Liver (tissue), 9 donors: Measurements from ENCODE around the gene KIAA1217. TPM values are rescaled to one million over a fixed set of nuclear protein-coding genes. Genes with fewer than 3 reads are reported as not detected.

Experiments used
- DNase-seq: peaks from one replicate; pipeline ENCODE4 v3.0.0-alpha.2; 2017; ENCODE audit warnings: low spot score
- H3K27ac ChIP-seq, 2 donors: one replicate each; pipeline ENCODE4 v1.7.0; 2013; ENCODE audit warnings: inconsistent platforms in 2 of 2, low read length in 2 of 2, control low read depth in 1 of 2, low read depth in 1 of 2, mild to moderate bottlenecking in 1 of 2
- H3K27me3 ChIP-seq, 4 donors: one replicate each; pipeline versions ENCODE4 v1.6.1 to v1.7.0; 2013; ENCODE audit warnings: low read length in 3 of 4, inconsistent platforms in 1 of 4, mild to moderate bottlenecking in 1 of 4, moderate library complexity in 1 of 4; ENCODE audit not compliant: control insufficient read depth in 4 of 4, insufficient read depth in 4 of 4
- H3K36me3 ChIP-seq, 4 donors: one replicate each; pipeline versions ENCODE4 v1.6.1 to v1.7.0; 2013; ENCODE audit warnings: low read length in 3 of 4, mild to moderate bottlenecking in 3 of 4, low read depth in 1 of 4, moderate library complexity in 1 of 4; ENCODE audit not compliant: control insufficient read depth in 4 of 4, insufficient read depth in 3 of 4
- H3K4me1 ChIP-seq, 4 donors: one replicate each; pipeline versions ENCODE4 v1.6.1 to v1.7.0; 2013; ENCODE audit warnings: low read length in 3 of 4, mild to moderate bottlenecking in 3 of 4, moderate library complexity in 1 of 4; ENCODE audit not compliant: control insufficient read depth in 4 of 4, insufficient read depth in 4 of 4
- H3K4me3 ChIP-seq, 3 donors: one replicate each; pipeline versions ENCODE4 v1.6.1 to v1.7.0; 2013; ENCODE audit warnings: low read length in 3 of 3, control low read depth in 1 of 3, low read depth in 1 of 3, mild to moderate bottlenecking in 1 of 3
- H3K9ac ChIP-seq, 2 donors: one replicate each; pipeline ENCODE4 v1.7.0; 2013; ENCODE audit warnings: low read length in 2 of 2, mild to moderate bottlenecking in 2 of 2, moderate library complexity in 2 of 2, control low read depth in 1 of 2, low read depth in 1 of 2
- H3K9me3 ChIP-seq, 4 donors: one replicate each; pipeline versions ENCODE4 v1.6.1 to v1.7.0; 2013; ENCODE audit warnings: low read length in 3 of 4; ENCODE audit not compliant: control insufficient read depth in 4 of 4
- ATF3 ChIP-seq: IDR thresholded peaks from 2 replicates; pipeline ENCODE4 v1.6.1; 2016; ENCODE audit warnings: antibody characterized with exemption
- CTCF ChIP-seq: fragments of 150-350 bp; IDR thresholded peaks from 2 replicates; pipeline ENCODE4 v1.5.1; 2017; ENCODE audit warnings: improper control_type of control experiment, low read depth, low read length; ENCODE audit not compliant: missing input control
- EGR1 ChIP-seq, 2 donors: IDR thresholded peaks; 2 replicates each; pipeline ENCODE4 v1.6.1; 2016 to 2018; ENCODE audit warnings: antibody characterized with exemption in 2 of 2, low read depth in 2 of 2
- FOXA1 ChIP-seq: IDR thresholded peaks from 2 replicates; pipeline ENCODE4 v1.6.1; 2016; ENCODE audit warnings: antibody characterized with exemption
- FOXA2 ChIP-seq: IDR thresholded peaks from 2 replicates; pipeline ENCODE4 v1.6.1; 2016; ENCODE audit warnings: antibody characterized with exemption
- GABPA ChIP-seq, 2 donors: IDR thresholded peaks in 1 of 2; conservative IDR thresholded peaks in 1 of 2; 2 replicates each; pipeline ENCODE4 v1.6.1; 2016; ENCODE audit warnings: antibody characterized with exemption in 2 of 2, mild to moderate bottlenecking in 1 of 2, moderate library complexity in 1 of 2
- HNF4A ChIP-seq, 2 donors: conservative IDR thresholded peaks; 2 replicates each; pipeline ENCODE4 v1.6.1; 2016; ENCODE audit warnings: antibody characterized with exemption in 2 of 2, mild to moderate bottlenecking in 2 of 2
- HNF4G ChIP-seq: IDR thresholded peaks from 2 replicates; pipeline ENCODE4 v1.6.1; 2016; ENCODE audit warnings: antibody characterized with exemption
- JUND ChIP-seq, 2 donors: IDR thresholded peaks; 2 replicates each; pipeline ENCODE4 v1.6.1; 2016; ENCODE audit warnings: antibody characterized with exemption in 2 of 2
- MAX ChIP-seq: IDR thresholded peaks from 2 replicates; pipeline ENCODE4 v1.6.1; 2016; ENCODE audit warnings: antibody characterized with exemption
- NR2F2 ChIP-seq: IDR thresholded peaks from 2 replicates; pipeline ENCODE4 v1.6.1; 2016; ENCODE audit warnings: antibody characterized with exemption
- RAD21 ChIP-seq, 2 donors: IDR thresholded peaks; 2 replicates each; pipeline ENCODE4 v1.6.1; 2016; ENCODE audit warnings: antibody characterized with exemption in 2 of 2, mild to moderate bottlenecking in 2 of 2
- REST ChIP-seq: IDR thresholded peaks from 2 replicates; pipeline ENCODE4 v1.6.1; 2016; ENCODE audit warnings: antibody characterized with exemption, mild to moderate bottlenecking
- RXRA ChIP-seq, 2 donors: IDR thresholded peaks; 2 replicates each; pipeline ENCODE4 v1.6.1; 2017 to 2018; ENCODE audit warnings: antibody characterized with exemption in 2 of 2, mild to moderate bottlenecking in 1 of 2
- SP1 ChIP-seq: IDR thresholded peaks from 2 replicates; pipeline ENCODE4 v1.6.1; 2018; ENCODE audit warnings: antibody characterized with exemption, mild to moderate bottlenecking
- TAF1 ChIP-seq: conservative IDR thresholded peaks from 2 replicates; pipeline ENCODE4 v1.6.1; 2016; ENCODE audit warnings: antibody characterized with exemption, mild to moderate bottlenecking
- YY1 ChIP-seq: IDR thresholded peaks from 2 replicates; pipeline ENCODE4 v1.6.1; 2016; ENCODE audit warnings: antibody characterized with exemption, mild to moderate bottlenecking
- ZBTB33 ChIP-seq: IDR thresholded peaks from 2 replicates; pipeline ENCODE4 v1.6.1; 2016; ENCODE audit warnings: antibody characterized with exemption
- WGBS: extraction: QIAGEN DNeasy Blood & Tissue Kit; methylation state at CpG from one replicate; pipeline ENCODE4 v1.1.7; 2013; 5-methylcytosine and 5-hydroxymethylcytosine counted together
- polyA plus RNA-seq, 2 donors: library from polyadenylated mRNA; stranded (reverse) in 1 of 2; unstranded in 1 of 2; fragments of 200-250 nt in 1 of 2; fragments of >200 nt in 1 of 2; fragmentation: Nextera tagmentation in 1 of 2; extraction: Ambion mirVana in 1 of 2; gene quantifications; one replicate each; pipeline versions ENCODE4 v1.2.1 to v1.2.3, GENCODE V29; 2013 to 2015
- total RNA-seq, 2 donors: library from RNA; depleted of rRNA; stranded (reverse); fragments of >200 nt; gene quantifications; one replicate each; pipeline ENCODE4 v1.2.3, GENCODE V29; 2014
- donor health status: healthy.
- donor health status: healthy.
- donor health status: healthy.
- donor health status: healthy.
- donor health status: healthy.

KIAA1217 gene
- total and polyA plus RNA-seq, 4 donors: 4.5 to 12.8 (median 6.8) TPM

GRCh38 chr10:24352399-24352798 lies 143.5 kb downstream of the KIAA1217 start:
- Histone ChIP-seq H3K9me3 (no peaks in the 10 kb centered on the region), H3K4me1 (no peaks in the 10 kb centered on the region), H3K4me3 (no peak overlapping the region), H3K9ac (no peak overlapping the region), H3K36me3 (no peaks in the 10 kb centered on the region), H3K27ac (no peak overlapping the region), H3K27me3 (no peaks in the 10 kb centered on the region)
- TF ChIP-seq RAD21 (IDR thresholded peaks at IDR 0.05) (no peak), FOXA1 (no peak), REST (no peak), NR2F2 (no peak), GABPA (IDR thresholded peaks at IDR 0.05 in 1 of 2, conservative IDR thresholded peaks at IDR 0.05 in 1 of 2) (no peak), RXRA (IDR thresholded peaks at IDR 0.05) (no peak), HNF4G (no peak), ZBTB33 (no peak), FOXA2 (no peak), SP1 (no peak), EGR1 (IDR thresholded peaks at IDR 0.05; ENCODE audit: low read depth in 2 of 2) (no peak), JUND (IDR thresholded peaks at IDR 0.05) (no peak), HNF4A (conservative IDR thresholded peaks at IDR 0.05) (no peak), YY1 (no peak), MAX (no peak), CTCF (no peak), TAF1 (no peak), ATF3 (no peak)
- no peak for DNase-seq
- WGBS: 88% methylated on average over 2 of the region's 2 CpGs
